HEK293 (cell line): ENCODE data around the gene KCNT1.

ENCODE experiments used
- CTCF ChIA-PET: fragments of 350-600 bp; formaldehyde crosslinking; extraction: SDS; loops from one replicate; lab custom pipeline; 2021; ENCODE audit warnings: antibody characterized with exemption; lab: Yijun Ruan, JAX
- POLR2A ChIA-PET: fragments of 300-600 bp; formaldehyde crosslinking; extraction: SDS; loops from one replicate; lab custom pipeline; 2020; ENCODE audit warnings: antibody characterized with exemption, inconsistent platforms; lab: Yijun Ruan, JAX
- H3K27ac ChIP-seq: fragments of 200-500 bp; sonication (Bioruptor generic); 2 replicates; pipeline ENCODE4 v1.5.1; 2014; ENCODE audit warnings: low read depth, low read length, control low read depth, inconsistent platforms; ENCODE audit errors: extremely low read depth
- H3K36me3 ChIP-seq, 2 experiments: fragments of 200-500 bp in 1 of 2; sonication (Bioruptor generic) in 1 of 2; 1 replicate in 1 of 2; 2 replicates in 1 of 2; pipeline ENCODE4 v1.5.1; 2014 to 2017; ENCODE audit warnings: inconsistent platforms in 2 of 2, low read length in 2 of 2; ENCODE audit not compliant: control insufficient read depth in 2 of 2, insufficient read depth in 1 of 2
- H3K4me1 ChIP-seq: fragments of 200-500 bp; sonication (Bioruptor generic); 2 replicates; pipeline ENCODE4 v1.5.1; 2014; ENCODE audit warnings: mild to moderate bottlenecking, low read length, inconsistent platforms; ENCODE audit not compliant: control insufficient read depth, insufficient read depth
- H3K4me3 ChIP-seq: 2 replicates; pipeline ENCODE4 v1.5.1; 2011; ENCODE audit warnings: low read depth, mild to moderate bottlenecking, control low read depth, low read length, moderate library complexity
- H3K9me3 ChIP-seq: fragments of 200-500 bp; sonication (Bioruptor generic); 2 replicates; pipeline ENCODE4 v1.5.1; 2014; ENCODE audit warnings: low read depth, low read length, inconsistent platforms; ENCODE audit not compliant: control insufficient read depth, insufficient read depth
- GLIS1 ChIP-seq: fragments of 450-650 bp; formaldehyde crosslinking; IDR thresholded peaks from 2 replicates; pipeline ENCODE4 v1.5.1; 2016; ENCODE audit warnings: missing biosample characterization, missing genetic modification characterization
- GLIS2 ChIP-seq: fragments of 450-650 bp; formaldehyde crosslinking; IDR thresholded peaks from 2 replicates; pipeline ENCODE4 v1.5.1; 2016; ENCODE audit warnings: missing biosample characterization, missing genetic modification characterization
- PRDM1 ChIP-seq: fragments of 450-650 bp; formaldehyde crosslinking; IDR thresholded peaks from 2 replicates; pipeline ENCODE4; 2016; ENCODE audit warnings: missing biosample characterization, missing genetic modification characterization
- SP2 ChIP-seq: fragments of 450-650 bp; formaldehyde crosslinking; IDR thresholded peaks from 2 replicates; pipeline ENCODE4 v1.5.1; 2016; ENCODE audit warnings: missing biosample characterization, missing genetic modification characterization
- ZBTB10 ChIP-seq: fragments of 450-650 bp; formaldehyde crosslinking; IDR thresholded peaks from 2 replicates; pipeline ENCODE4 v1.5.1; 2016; ENCODE audit warnings: missing biosample characterization, missing genetic modification characterization
- ZBTB17 ChIP-seq: fragments of 450-650 bp; formaldehyde crosslinking; IDR thresholded peaks from 2 replicates; pipeline ENCODE4 v1.5.1; 2016; ENCODE audit warnings: missing biosample characterization, missing genetic modification characterization
- ZBTB48 ChIP-seq: fragments of 450-650 bp; formaldehyde crosslinking; IDR thresholded peaks from 2 replicates; pipeline ENCODE4 v1.5.1; 2016; ENCODE audit warnings: missing biosample characterization, missing genetic modification characterization
- ZEB2 ChIP-seq: fragments of 450-650 bp; formaldehyde crosslinking; IDR thresholded peaks from 2 replicates; pipeline ENCODE4 v1.5.1; 2016; ENCODE audit warnings: missing biosample characterization, missing genetic modification characterization
- ZFP3 ChIP-seq: fragments of 450-650 bp; formaldehyde crosslinking; IDR thresholded peaks from 2 replicates; pipeline ENCODE4 v1.5.1; 2016; ENCODE audit warnings: low read depth, missing biosample characterization, missing genetic modification characterization
- ZNF174 ChIP-seq: fragments of 450-650 bp; formaldehyde crosslinking; IDR thresholded peaks from 2 replicates; pipeline ENCODE4 v1.5.0; 2017; ENCODE audit warnings: missing biosample characterization, mild to moderate bottlenecking, missing genetic modification characterization
- ZNF221 ChIP-seq: fragments of 450-650 bp; formaldehyde crosslinking; IDR thresholded peaks from 2 replicates; pipeline ENCODE4 v1.5.1; 2017; ENCODE audit warnings: missing biosample characterization, missing genetic modification characterization, borderline replicate concordance
- ZNF239 ChIP-seq: fragments of 450-650 bp; formaldehyde crosslinking; IDR thresholded peaks from 2 replicates; pipeline ENCODE4 v1.5.1; 2016; ENCODE audit warnings: missing biosample characterization, missing genetic modification characterization
- ZNF366 ChIP-seq: fragments of 450-650 bp; formaldehyde crosslinking; conservative IDR thresholded peaks from 2 replicates; pipeline ENCODE4 v1.5.1; 2016; ENCODE audit warnings: missing biosample characterization, missing genetic modification characterization
- ZNF473 ChIP-seq: fragments of 450-650 bp; formaldehyde crosslinking; IDR thresholded peaks from 2 replicates; pipeline ENCODE4 v1.5.1; 2017; ENCODE audit warnings: missing biosample characterization, missing genetic modification characterization
- ZNF548 ChIP-seq: fragments of 450-650 bp; formaldehyde crosslinking; IDR thresholded peaks from 2 replicates; pipeline ENCODE4 v1.5.1; 2016; ENCODE audit warnings: missing biosample characterization, missing genetic modification characterization
- ZNF561 ChIP-seq: fragments of 450-650 bp; IDR thresholded peaks from 2 replicates; pipeline ENCODE4 v1.5.1; 2018; ENCODE audit warnings: missing biosample characterization, missing genetic modification characterization, borderline replicate concordance
- ZNF596 ChIP-seq: fragments of 450-650 bp; IDR thresholded peaks from 2 replicates; pipeline ENCODE4 v1.5.0; 2018; ENCODE audit warnings: missing biosample characterization, mild to moderate bottlenecking, missing genetic modification characterization, moderate library complexity
- ZNF600 ChIP-seq: fragments of 450-650 bp; formaldehyde crosslinking; IDR thresholded peaks from 2 replicates; pipeline ENCODE4 v1.5.1; 2016; ENCODE audit warnings: missing biosample characterization, missing genetic modification characterization
- TF ChIP-seq, protein P1 (sequence below): fragments of 450-650 bp; formaldehyde crosslinking; IDR thresholded peaks from 2 replicates; pipeline ENCODE4 v1.5.1; 2016; ENCODE audit warnings: missing biosample characterization, missing genetic modification characterization

Gene KCNT1

GRCh38 chr9:135722365-135722764, 20.4 kb downstream of the KCNT1 start:
- H3K27ac ChIP-seq = no peak overlapping the region

DNA sequence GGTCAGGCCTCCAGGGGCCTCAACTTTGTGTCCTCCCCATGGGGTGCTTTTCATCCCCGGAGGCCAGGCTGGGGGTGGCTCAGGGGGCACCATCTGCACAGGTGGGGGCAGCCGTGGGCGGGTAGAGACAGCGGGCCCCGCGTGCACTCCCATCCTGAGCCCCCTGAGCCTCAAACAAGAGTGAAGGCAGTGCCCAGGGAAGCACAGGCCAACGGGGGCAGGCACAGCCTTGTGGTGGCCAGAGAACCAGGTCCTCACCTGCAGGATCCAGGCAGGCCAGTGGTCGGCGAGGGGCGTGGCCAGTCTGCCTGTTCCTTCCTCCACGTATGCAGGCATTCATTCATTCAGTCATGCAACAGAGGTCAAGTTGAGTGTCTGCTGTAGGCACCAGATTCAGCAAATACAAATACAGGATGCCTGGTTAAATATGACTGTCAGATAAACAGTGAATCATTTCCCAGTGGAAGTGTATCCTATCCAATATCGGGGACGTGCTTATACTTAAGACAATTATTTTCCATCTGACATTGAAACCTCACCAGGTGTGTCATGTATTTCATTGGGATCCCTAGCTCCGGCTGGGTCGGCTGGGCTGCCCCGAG, 22.3 kb downstream of the KCNT1 start:
- no peaks in the 10 kb centered on the region for H3K9me3 ChIP-seq
- H3K27ac ChIP-seq = no peak overlapping the region
- TF ChIP-seq, protein P1, sequence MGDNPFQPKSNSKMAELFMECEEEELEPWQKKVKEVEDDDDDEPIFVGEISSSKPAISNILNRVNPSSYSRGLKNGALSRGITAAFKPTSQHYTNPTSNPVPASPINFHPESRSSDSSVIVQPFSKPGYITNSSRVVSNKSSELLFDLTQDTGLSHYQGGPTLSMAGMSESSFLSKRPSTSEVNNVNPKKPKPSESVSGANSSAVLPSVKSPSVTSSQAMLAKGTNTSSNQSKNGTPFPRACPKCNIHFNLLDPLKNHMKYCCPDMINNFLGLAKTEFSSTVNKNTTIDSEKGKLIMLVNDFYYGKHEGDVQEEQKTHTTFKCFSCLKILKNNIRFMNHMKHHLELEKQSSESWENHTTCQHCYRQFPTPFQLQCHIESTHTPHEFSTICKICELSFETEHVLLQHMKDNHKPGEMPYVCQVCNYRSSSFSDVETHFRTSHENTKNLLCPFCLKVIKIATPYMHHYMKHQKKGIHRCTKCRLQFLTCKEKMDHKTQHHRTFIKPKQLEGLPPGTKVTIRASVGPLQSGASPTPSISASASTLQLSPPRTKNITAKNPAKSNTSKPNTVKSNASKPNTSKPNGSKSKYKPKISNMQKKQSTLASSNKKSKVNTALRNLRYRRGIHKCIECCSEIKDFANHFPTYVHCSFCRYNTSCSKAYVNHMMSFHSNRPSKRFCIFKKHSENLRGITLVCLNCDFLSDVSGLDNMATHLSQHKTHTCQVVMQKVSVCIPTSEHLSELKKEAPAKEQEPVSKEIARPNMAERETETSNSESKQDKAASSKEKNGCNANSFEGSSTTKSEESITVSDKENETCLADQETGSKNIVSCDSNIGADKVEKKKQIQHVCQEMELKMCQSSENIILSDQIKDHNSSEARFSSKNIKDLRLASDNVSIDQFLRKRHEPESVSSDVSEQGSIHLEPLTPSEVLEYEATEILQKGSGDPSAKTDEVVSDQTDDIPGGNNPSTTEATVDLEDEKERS (tag by site-specific recombination) = no peak
- TF ChIP-seq GLIS1 (peak; percentile 75), ZBTB17 (no peak), ZNF239 (tag by site-specific recombination) (no peak)
- H3K4me1 ChIP-seq = no peaks in the 10 kb centered on the region
- H3K36me3 ChIP-seq = no peaks in the 10 kb centered on the region
- ChIA-PET CTCF (no interaction called here), POLR2A (no interaction called here)
- H3K4me3 ChIP-seq = no peak overlapping the region

More at GRCh38 chr9:135722365-135722764, 20.4 kb downstream of the KCNT1 start:
- no peaks in the 10 kb centered on the region for H3K36me3 ChIP-seq
- H3K4me1 ChIP-seq = no peaks in the 10 kb centered on the region
- CTCF ChIA-PET = no interaction called here
- H3K9me3 ChIP-seq = no peaks in the 10 kb centered on the region
- no peak overlapping the region for H3K4me3 ChIP-seq
- POLR2A ChIA-PET = no interaction called here
- no peak for TF ChIP-seq ZNF473 (tag by site-specific recombination)
- TF ChIP-seq ZNF561 (tag by site-specific recombination) = no peak
- TF ChIP-seq ZEB2 (tag by site-specific recombination) = no peak
- TF ChIP-seq SP2 = no peak
- TF ChIP-seq ZNF600 (tag by site-specific recombination) = peak; percentile 37; the same call in 1 of the 2 replicates
- TF ChIP-seq ZFP3 (tag by site-specific recombination) = no peak

DNA sequence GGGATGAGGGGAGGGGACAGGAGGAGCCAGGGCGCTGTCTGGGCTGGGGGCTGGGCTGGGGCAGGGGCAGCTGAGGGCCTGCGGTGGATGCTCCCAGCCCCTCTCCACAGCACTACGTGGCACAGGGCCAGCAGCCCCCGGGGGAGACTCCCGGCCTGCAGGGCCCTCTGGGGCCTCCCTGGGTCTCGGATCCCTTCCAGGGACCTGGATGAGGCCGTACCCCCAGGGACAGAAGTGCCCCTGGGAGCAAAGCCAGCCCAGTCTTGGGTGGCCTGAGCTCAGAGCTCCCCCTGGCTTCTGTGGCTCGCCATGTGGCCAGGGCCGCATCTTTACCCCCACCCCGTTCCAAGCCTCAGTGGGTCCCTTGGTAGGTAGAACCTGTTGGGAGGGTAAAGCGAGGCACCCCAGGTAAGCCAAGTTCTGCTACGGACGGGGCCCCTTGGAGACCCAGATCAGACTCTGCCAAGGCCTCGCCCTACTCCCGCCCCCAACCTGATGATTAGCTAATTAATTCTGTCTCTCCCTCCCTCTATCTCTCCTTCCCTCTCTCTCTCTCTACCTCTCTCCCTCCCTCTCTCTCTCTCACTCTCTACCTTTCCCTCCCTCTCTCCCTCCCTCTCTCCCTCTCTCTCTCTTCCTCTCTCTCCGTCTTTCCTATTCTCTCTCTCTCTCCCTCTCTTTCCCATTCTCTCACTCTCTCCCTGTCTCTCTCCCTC, 24.3 kb downstream of the KCNT1 start:
- ChIA-PET POLR2A (no interaction called here), CTCF (no interaction called here)

More for the DNA sequence above, 24.3 kb downstream of the KCNT1 start:
- H3K4me3 ChIP-seq = no peak overlapping the region
- no peaks in the 10 kb centered on the region for H3K4me1 ChIP-seq
- no peaks in the 10 kb centered on the region for H3K36me3 ChIP-seq
- 0 out of 2 replicates have a peak, but pooled peaks have one; percentile 30 for TF ChIP-seq GLIS2 (tag by site-specific recombination)
- peak; percentile 74 for TF ChIP-seq ZNF366 (tag by site-specific recombination)
- TF ChIP-seq ZNF221 (tag by site-specific recombination) = no peak
- TF ChIP-seq GLIS1 = peak; percentile 87
- TF ChIP-seq ZNF548 (tag by site-specific recombination) = no peak
- no peak for TF ChIP-seq ZNF174
- 0 out of 2 replicates have a peak, but pooled peaks have one; percentile 16 for TF ChIP-seq ZBTB10 (tag by site-specific recombination)
- TF ChIP-seq ZNF596 = peak; percentile 85
- 0 out of 2 replicates have a peak, but pooled peaks have one; percentile 21 for TF ChIP-seq ZBTB48 (tag by site-specific recombination)
- TF ChIP-seq PRDM1 (tag by site-specific recombination) = peak; percentile 39; the same call in 1 of the 2 replicates
- no peaks in the 10 kb centered on the region for H3K9me3 ChIP-seq
- H3K27ac ChIP-seq = no peak overlapping the region
